Body of pancreas (tissue), 4 donors: Measurements from ENCODE around the gene LRRC47. TPM values are rescaled to one million over a fixed set of nuclear protein-coding genes. Genes with fewer than 3 reads are reported as not detected.

Experiments
- ATAC-seq: fragments of 150-250 bp; one replicate; pipeline ENCODE4 v1.9.1; 2016
- DNase-seq, 4 donors: peaks; one replicate each; pipeline ENCODE4 v3.0.0-alpha.2; 2019
- H3K27ac ChIP-seq, 4 donors: fragments of 200-600 bp; sonication (generic); 1 replicate in 3 of 4; 2 replicates in 1 of 4; pipeline versions ENCODE4 v1.5.1 to v1.6.1; 2016 to 2019; ENCODE audit warnings: mild to moderate bottlenecking in 1 of 4, mixed read lengths in 1 of 4, moderate library complexity in 1 of 4
- H3K27me3 ChIP-seq, 2 donors: fragments of 200-600 bp; sonication (generic); one replicate each; pipeline ENCODE4 v1.6.0; 2016; ENCODE audit warnings: mild to moderate bottlenecking in 1 of 2
- H3K36me3 ChIP-seq, 2 donors: fragments of 200-600 bp; sonication (generic); replicated peaks in 1 of 2; 2 replicates each; pipeline ENCODE4 v1.5.1; 2016; ENCODE audit warnings: low read depth in 2 of 2; ENCODE audit not compliant: insufficient read depth in 1 of 2
- H3K4me1 ChIP-seq: fragments of 200-600 bp; sonication (generic); one replicate; pipeline ENCODE4 v1.6.0; 2016
- H3K4me3 ChIP-seq, 2 donors: fragments of 200-600 bp; sonication (generic); 1 replicate in 1 of 2; 2 replicates in 1 of 2; pipeline ENCODE4 v1.5.1; 2016 to 2019
- H3K9me3 ChIP-seq, 3 donors: fragments of 200-600 bp; sonication (generic); 1 replicate in 2 of 3; 2 replicates in 1 of 3; pipeline ENCODE4 v1.5.1; 2016
- CTCF ChIP-seq, 7 experiments: fragments of 450-650 bp in 4 of 7; fragments of 200-600 bp in 3 of 7; sonication (generic) in 3 of 7; IDR thresholded peaks; one replicate each; pipeline ENCODE4 v1.5.1; 2016 to 2019; ENCODE audit warnings: antibody characterized with exemption in 7 of 7
- POLR2A ChIP-seq, 3 donors: fragments of 450-650 bp; IDR thresholded peaks; one replicate each; pipeline ENCODE4 v1.6.1; 2016; ENCODE audit warnings: antibody characterized with exemption in 3 of 3, mild to moderate bottlenecking in 2 of 3
- WGBS, 2 donors: methylation state at CpG; one replicate each; pipeline ENCODE4 v1.1.5; 2017; 5-methylcytosine and 5-hydroxymethylcytosine counted together
- intact Hi-C: fragments of 100-400 bp; cut with DNase I; formaldehyde crosslinking; loops from one replicate; pipeline ENCODE4 v1.15.1; 2023
- total RNA-seq, 2 donors: library from RNA; depleted of rRNA; stranded (reverse); fragments of >200 nt; gene quantifications; one replicate each; pipeline ENCODE4 v1.1.0, GENCODE V29; 2016

LRRC47 gene
- total RNA-seq, 2 donors from 2014 or later = 40.0 to 49.4 TPM

- 1 to 5% methylated on average over 11 to 52 of the region's 61 CpGs for WGBS, 2 donors
- Histone ChIP-seq H3K27me3 (no peaks in the 10 kb centered on the region), H3K4me3 (peak overlapping the region; percentile 53 to 87), H3K36me3 (no peaks in the 10 kb centered on the region), H3K4me1 (peaks cover 58% of the 10 kb centered on the region), H3K9me3 (no peaks in the 10 kb centered on the region), H3K27ac (peak overlapping the region; percentile 53 to 75 (median 68))
- no peak for TF ChIP-seq CTCF (IDR thresholded peaks at IDR 0.05)
- peak in 2 of 3 donors; percentile 59 to 61 for TF ChIP-seq POLR2A (IDR thresholded peaks at IDR 0.05)
- peak; percentile 90 for ATAC-seq
- intact Hi-C loops = no loop called here
- peak; percentile 95 to 97 (median 96) for DNase-seq
Measured at GRCh38 chr1:3772027-3772714, 24.1 kb downstream of the LRRC47 start.

DNA sequence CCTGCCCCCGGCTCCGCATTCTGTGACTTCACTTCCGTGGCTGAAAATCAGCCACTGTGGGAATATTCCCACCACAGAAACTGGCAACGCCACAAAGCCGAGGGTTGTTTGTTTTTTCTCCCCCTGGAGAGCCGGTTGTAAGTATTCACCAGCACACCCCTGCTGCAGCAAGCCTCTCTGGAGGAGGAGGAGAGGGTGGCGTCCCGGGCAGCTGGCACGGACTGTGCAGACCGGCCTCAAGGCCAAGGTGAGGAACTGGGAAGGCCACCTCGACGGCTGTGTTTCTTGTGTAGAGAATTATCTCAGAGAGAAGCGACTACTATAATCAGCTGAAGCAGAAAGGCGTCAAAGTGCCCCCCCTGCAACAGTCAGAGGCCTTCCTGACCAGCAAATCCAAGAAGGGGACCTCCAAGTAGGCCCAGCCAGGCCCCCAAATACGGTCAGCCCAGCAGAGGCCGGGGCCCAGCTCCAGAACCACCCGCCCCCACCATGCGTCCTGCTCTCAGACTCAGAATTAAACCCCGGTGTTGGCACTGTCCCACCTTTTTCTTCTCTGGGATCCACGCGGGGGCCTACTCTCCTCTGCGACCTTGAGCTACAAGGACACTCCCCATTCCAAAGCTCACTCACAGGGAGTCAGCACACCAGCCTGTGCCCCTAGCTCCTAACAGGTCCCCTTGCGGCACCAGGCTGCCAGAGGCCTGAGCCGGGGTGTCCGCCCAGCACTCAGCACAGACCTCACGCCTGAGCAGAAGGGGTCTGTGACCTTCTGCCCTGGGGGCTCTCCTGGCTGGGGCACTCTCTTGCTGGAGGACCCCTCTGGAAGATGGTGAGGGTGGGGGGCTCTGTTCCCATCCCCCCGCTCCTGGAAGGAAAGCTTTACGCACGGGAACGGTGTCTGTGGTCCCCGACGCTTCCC is 24.9 kb downstream of the LRRC47 start:
- H3K9me3 ChIP-seq = no peaks in the 10 kb centered on the region
- 31 to 34% methylated on average over 14 to 32 of the region's 32 CpGs for WGBS, 2 donors
- peak overlapping the region in 1 of 2 donors; percentile 87 for H3K4me3 ChIP-seq
- DNase-seq (peak in 2 of 4 donors; percentile 45 to 53), ATAC-seq (no peak)
- peak overlapping the region; percentile 34 to 67 (median 62) for H3K27ac ChIP-seq
- H3K4me1 ChIP-seq = peaks cover 59% of the 10 kb centered on the region
- intact Hi-C loops = no loop called here
- TF ChIP-seq CTCF (IDR thresholded peaks at IDR 0.05) (no peak), POLR2A (IDR thresholded peaks at IDR 0.05) (no peak)
- no peaks in the 10 kb centered on the region for H3K36me3 ChIP-seq
- no peaks in the 10 kb centered on the region for H3K27me3 ChIP-seq

- intact Hi-C loops = no loop called here
- Histone ChIP-seq H3K9me3 (no peaks in the 10 kb centered on the region), H3K36me3 (no peaks in the 10 kb centered on the region), H3K4me3 (no peak overlapping the region), H3K4me1 (peaks cover 48% of the 10 kb centered on the region), H3K27ac (no peak overlapping the region), H3K27me3 (no peaks in the 10 kb centered on the region)
- ATAC-seq (no peak), DNase-seq (no peak)
- 84 to 91% methylated on average over 13 to 16 of the region's 16 CpGs for WGBS, 2 donors
- no peak for TF ChIP-seq CTCF (IDR thresholded peaks at IDR 0.05)
Measured at GRCh38 chr1:3770047-3770765, 26.1 kb downstream of the LRRC47 start.

GRCh38 chr1:3768811-3769390 is 27.4 kb downstream of the LRRC47 start:
- 84 to 88% methylated on average over 7 to 22 of the region's 22 CpGs for WGBS, 2 donors
- H3K36me3 ChIP-seq = no peaks in the 10 kb centered on the region
- no peaks in the 10 kb centered on the region for H3K9me3 ChIP-seq
- H3K4me1 ChIP-seq = peaks cover 41% of the 10 kb centered on the region
- H3K27ac ChIP-seq = no peak overlapping the region
- no peak for ATAC-seq
- no peaks in the 10 kb centered on the region for H3K27me3 ChIP-seq
- no peak overlapping the region for H3K4me3 ChIP-seq
- intact Hi-C loops = no loop called here
- DNase-seq = no peak
- TF ChIP-seq POLR2A (IDR thresholded peaks at IDR 0.05) = no peak
- TF ChIP-seq CTCF (IDR thresholded peaks at IDR 0.05) = no peak
